ENCODE measurements around the gene SLC6A4.
"Not testable (repeated sequence)": the region's sequence is repeated elsewhere in the genome, so short reads cannot be mapped to it uniquely, and the experiment has no call there.

Gene SLC6A4

GRCh38 chr17:30238003-30238344 lies 2.5 kb upstream of the SLC6A4 start:
- no peak for DNase-seq

- no peak for DNase-seq
Observed at GRCh38 chr17:30237296-30238002, 2.0 kb upstream of the SLC6A4 start.

- no peak for DNase-seq
Observed at GRCh38 chr17:30236766-30237165, 1.3 kb upstream of the SLC6A4 start.

- no peak for DNase-seq
Observed at GRCh38 chr17:30236297-30236624, 764 bp upstream of the SLC6A4 start.

GRCh38 chr17:30234964-30235363 lies 533 bp downstream of the SLC6A4 start:
- no peak for DNase-seq

GRCh38 chr17:30234296-30234695 lies 1.2 kb downstream of the SLC6A4 start:
- DNase-seq, result no peak

GRCh38 chr17:30232824-30233427 lies 2.6 kb downstream of the SLC6A4 start:
- DNase-seq, result no peak

- no peak for DNase-seq
Observed at GRCh38 chr17:30232015-30232823, 3.3 kb downstream of the SLC6A4 start.

GRCh38 chr17:30230596-30231125 lies 4.8 kb downstream of the SLC6A4 start:
- DNase-seq, result no peak

GRCh38 chr17:30230009-30230408 lies 5.5 kb downstream of the SLC6A4 start:
- not testable (repeated sequence) for DNase-seq

- no peak for DNase-seq
Observed at GRCh38 chr17:30229012-30229411, 6.5 kb downstream of the SLC6A4 start.

- DNase-seq, result no peak
Observed at GRCh38 chr17:30228011-30228410, 7.5 kb downstream of the SLC6A4 start.

- no peak for DNase-seq
Observed at GRCh38 chr17:30226878-30227277, 8.6 kb downstream of the SLC6A4 start.

- no peak for DNase-seq
Observed at GRCh38 chr17:30225919-30226553, 9.5 kb downstream of the SLC6A4 start.

- no peak for DNase-seq
Observed at GRCh38 chr17:30225112-30225511, 10.4 kb downstream of the SLC6A4 start.

- DNase-seq, result no peak
Observed at GRCh38 chr17:30224419-30224960, 11.0 kb downstream of the SLC6A4 start.

- no peak for DNase-seq
Observed at GRCh38 chr17:30222721-30223175, 12.7 kb downstream of the SLC6A4 start.

GRCh38 chr17:30222251-30222650 lies 13.2 kb downstream of the SLC6A4 start:
- no peak for DNase-seq

- DNase-seq, result no peak
Observed at GRCh38 chr17:30221346-30221745, 14.2 kb downstream of the SLC6A4 start.

GRCh38 chr17:30220414-30220813 lies 15.1 kb downstream of the SLC6A4 start:
- no peak for DNase-seq

GRCh38 chr17:30219833-30220232 lies 15.7 kb downstream of the SLC6A4 start:
- no peak for DNase-seq

GRCh38 chr17:30219315-30219714 lies 16.2 kb downstream of the SLC6A4 start:
- DNase-seq, result no peak

GRCh38 chr17:30218799-30219198 lies 16.7 kb downstream of the SLC6A4 start:
- DNase-seq, result no peak

All from cortex of kidney (tissue), 1 donor.